ENCODE measurements around the gene CATSPERE.

- TF ChIP-seq CTCF (IDR thresholded peaks at IDR 0.05; ENCODE audit: insufficient read depth, low read depth, low read length) (no peak), EZH2 (IDR thresholded peaks at IDR 0.05; ENCODE audit: insufficient read depth, low read length) (no peak)
Measured at GRCh38 chr1:244647819-244648218, 186.7 kb downstream of the CATSPERE start.
